AG09319 (cell line): ENCODE measurements around the gene GRIK2.

ENCODE experiments used
- DNase-seq: peaks from one replicate; pipeline ENCODE4 v3.0.0-alpha.2; 2010; ENCODE audit warnings: low read depth; ENCODE audit errors: extremely low read depth
- CTCF ChIP-seq: IDR thresholded peaks from 2 replicates; pipeline ENCODE4 v1.5.1; 2011; ENCODE audit warnings: low read depth, mild to moderate bottlenecking, inconsistent platforms, low read length, moderate library complexity

The GRIK2 gene

GRCh38 chr6:101879782-101880181 is 486.3 kb downstream of the GRIK2 start:
- TF ChIP-seq CTCF: no peak
- no peak for DNase-seq

GRCh38 chr6:101883505-101883904 is 490.0 kb downstream of the GRIK2 start:
- TF ChIP-seq CTCF: no peak
- no peak for DNase-seq

- no peak for DNase-seq
- TF ChIP-seq CTCF: no peak
Measured at GRCh38 chr6:101887532-101887931, 494.0 kb downstream of the GRIK2 start.

- DNase-seq: no peak
- no peak for TF ChIP-seq CTCF
Measured at GRCh38 chr6:101907356-101908217, 514.1 kb downstream of the GRIK2 start.

- DNase-seq: no peak
- no peak for TF ChIP-seq CTCF
Measured at GRCh38 chr6:101909366-101909765, 515.9 kb downstream of the GRIK2 start.

- DNase-seq: no peak
- TF ChIP-seq CTCF: no peak
Measured at GRCh38 chr6:101912311-101912710, 518.8 kb downstream of the GRIK2 start.

- no peak for TF ChIP-seq CTCF
- DNase-seq: no peak
Measured at GRCh38 chr6:101918471-101918870, 525.0 kb downstream of the GRIK2 start.
